ENCODE data around the gene PRELID3B.

The PRELID3B gene

GRCh38 chr20:58993332-58994248 lies 49.0 kb downstream of the PRELID3B start:
- no peak for DNase-seq (ENCODE audit: low read depth)
- H3K4me3 ChIP-seq (ENCODE audit: control insufficient read depth, low read depth, low read length), result no peak overlapping the region
- no peak for TF ChIP-seq CTCF (conservative IDR thresholded peaks at IDR 0.05; ENCODE audit: control insufficient read depth, insufficient read depth, low read depth, low read length)

GRCh38 chr20:58992911-58993310 lies 49.7 kb downstream of the PRELID3B start:
- no peak for TF ChIP-seq CTCF (conservative IDR thresholded peaks at IDR 0.05; ENCODE audit: control insufficient read depth, insufficient read depth, low read depth, low read length)
- no peak overlapping the region for H3K4me3 ChIP-seq (ENCODE audit: control insufficient read depth, low read depth, low read length)
- no peak for DNase-seq (ENCODE audit: low read depth)

- H3K4me3 ChIP-seq (ENCODE audit: control insufficient read depth, low read depth, low read length), result no peak overlapping the region
- TF ChIP-seq CTCF (conservative IDR thresholded peaks at IDR 0.05; ENCODE audit: control insufficient read depth, insufficient read depth, low read depth, low read length), result no peak
- no peak for DNase-seq (ENCODE audit: low read depth)
Measured at GRCh38 chr20:58991715-58992114, 50.9 kb downstream of the PRELID3B start.

DNA sequence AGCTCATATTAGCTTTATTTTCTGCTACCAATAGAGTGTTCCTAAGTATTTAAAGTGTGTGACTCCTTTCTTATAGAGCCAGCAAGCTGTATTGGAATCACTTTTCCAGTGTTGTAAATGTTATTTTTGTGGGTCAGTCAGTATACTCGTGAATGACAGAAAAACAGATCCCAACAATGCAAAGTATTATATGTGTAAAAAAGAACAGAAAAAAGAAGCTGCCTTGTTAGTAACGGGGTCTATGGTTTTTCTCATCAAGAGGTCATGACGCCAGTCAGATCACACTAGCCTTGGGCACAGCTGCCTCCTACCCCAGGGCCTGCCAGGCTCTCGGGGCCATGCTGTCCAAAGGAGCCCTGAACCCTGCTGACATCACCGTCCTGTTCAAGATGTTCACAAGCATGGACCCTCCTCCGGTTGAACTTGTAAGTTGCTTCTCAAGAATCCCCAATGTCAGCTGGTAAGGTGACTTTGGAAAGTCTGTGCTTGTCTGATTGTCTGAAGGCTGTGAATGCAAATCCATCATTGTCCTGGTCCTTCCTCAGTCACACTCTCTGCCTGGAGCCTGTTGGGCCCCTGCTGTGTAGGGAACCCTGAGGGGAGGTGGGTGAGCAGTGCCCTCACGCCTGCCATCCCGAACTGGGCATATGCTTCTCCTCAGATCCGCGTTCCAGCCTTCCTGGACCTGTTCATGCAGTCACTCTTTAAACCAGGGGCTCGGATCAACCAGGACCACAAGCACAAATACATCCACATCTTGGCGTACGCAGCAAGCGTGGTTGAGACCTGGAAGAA lies 51.7 kb downstream of the PRELID3B start:
- no peak for TF ChIP-seq CTCF (conservative IDR thresholded peaks at IDR 0.05; ENCODE audit: control insufficient read depth, insufficient read depth, low read depth, low read length)
- no peak overlapping the region for H3K4me3 ChIP-seq (ENCODE audit: control insufficient read depth, low read depth, low read length)
- no peak for DNase-seq (ENCODE audit: low read depth)

DNA sequence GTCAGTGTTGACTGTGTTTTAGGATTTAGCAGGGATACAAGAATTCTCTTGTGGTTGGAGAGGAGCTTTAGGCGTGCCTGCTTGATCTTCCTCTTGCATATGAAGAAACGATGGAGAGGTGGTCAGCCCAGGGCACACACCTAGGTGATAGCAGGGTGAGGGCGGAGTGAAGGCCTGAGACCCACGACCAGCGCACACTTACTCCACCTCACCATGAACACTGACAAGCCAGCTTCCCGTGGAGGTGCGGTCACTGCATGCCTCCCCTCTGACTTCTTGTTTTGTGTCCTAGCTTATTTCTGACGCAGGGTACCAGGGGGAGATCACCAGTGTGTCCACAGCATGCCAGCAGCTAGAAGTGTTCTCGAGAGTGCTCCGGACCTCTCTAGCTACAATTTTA lies 53.4 kb downstream of the PRELID3B start:
- H3K4me3 ChIP-seq (ENCODE audit: control insufficient read depth, low read depth, low read length), result no peak overlapping the region
- TF ChIP-seq CTCF (conservative IDR thresholded peaks at IDR 0.05; ENCODE audit: control insufficient read depth, insufficient read depth, low read depth, low read length), result no peak
- DNase-seq (ENCODE audit: low read depth), result no peak

DNA sequence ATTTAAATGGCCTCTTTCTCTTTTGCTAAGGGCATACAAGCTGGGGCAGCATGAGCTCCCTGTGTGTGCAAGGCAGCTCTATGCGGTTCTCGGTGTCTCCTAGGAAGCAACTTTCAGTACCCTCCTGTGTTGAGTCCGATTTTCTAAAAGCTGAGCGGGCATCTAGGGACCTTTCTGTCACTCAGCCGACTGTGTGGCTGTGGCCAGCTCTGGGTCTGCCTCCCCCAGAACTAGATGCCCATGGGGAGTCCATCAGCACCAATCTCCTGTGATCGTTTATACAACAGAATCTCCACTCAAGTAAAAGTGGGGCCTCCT lies 54.1 kb downstream of the PRELID3B start:
- TF ChIP-seq CTCF (conservative IDR thresholded peaks at IDR 0.05; ENCODE audit: control insufficient read depth, insufficient read depth, low read depth, low read length), result no peak
- DNase-seq (ENCODE audit: low read depth), result no peak

More for the DNA sequence above, 54.1 kb downstream of the PRELID3B start:
- H3K4me3 ChIP-seq (ENCODE audit: control insufficient read depth, low read depth, low read length), result no peak overlapping the region

Measured in fibroblast of mammary gland (primary cell).